Caco-2 (cell line): ENCODE data around the gene STEAP3. TPM values are rescaled to one million over a fixed set of nuclear protein-coding genes. Genes with fewer than 3 reads are reported as not detected.

Experiments
- BruUV-seq: library from RNA; stranded (reverse); fragments of 400-500 nt; replicated peaks from 2 replicates; lab custom pipeline; 2021; lab: Mats Ljungman, UMichigan
- CTCF ChIA-PET: fragments of 300-600 bp; sonication (Branson Sonifier 250); formaldehyde crosslinking; loops from one replicate; lab custom pipeline; 2022; ENCODE audit warnings: antibody characterized with exemption; lab: Charles Lee
- POLR2A ChIA-PET: fragments of 300-600 bp; sonication (Branson Sonifier 250); formaldehyde crosslinking; loops from one replicate; lab custom pipeline; 2022; ENCODE audit warnings: antibody characterized with exemption; lab: Charles Lee
- DNase-seq, 2 experiments: peaks; one replicate each; pipeline versions ENCODE4 v3.0.0 to v3.0.0-alpha.2; 2020 to 2022
- H3K27me3 ChIP-seq: replicated peaks from 2 replicates; pipeline ENCODE4 v1.6.0; 2011; ENCODE audit warnings: low read length; ENCODE audit not compliant: control insufficient read depth, insufficient read depth
- H3K36me3 ChIP-seq: 2 replicates; pipeline ENCODE4 v1.5.1; 2011; ENCODE audit warnings: low read length; ENCODE audit not compliant: control insufficient read depth, insufficient read depth
- H3K4me1 ChIP-seq: fragments of 250-450 bp; sonication (Bioruptor Pico); 2 replicates; pipeline ENCODE4 v1.5.1; 2020; ENCODE audit warnings: mild to moderate bottlenecking
- H3K4me3 ChIP-seq: 2 replicates; pipeline ENCODE4 v1.5.1; 2011; ENCODE audit warnings: low read depth, mild to moderate bottlenecking, control low read depth, low read length
- H3K9me3 ChIP-seq: fragments of 250-450 bp; sonication (Bioruptor Pico); 2 replicates; pipeline ENCODE4 v1.5.1; 2020; ENCODE audit warnings: mild to moderate bottlenecking, moderate library complexity
- H3K27ac Mint-ChIP-seq: one replicate; pipeline ENCODE4 v1.8.0; 2022; ENCODE audit warnings: mixed read lengths; ENCODE audit not compliant: unreplicated experiment
- H3K27me3 Mint-ChIP-seq: one replicate; pipeline ENCODE4 v1.8.0; 2022; ENCODE audit warnings: mixed read lengths; ENCODE audit not compliant: insufficient read depth, unreplicated experiment
- H3K36me3 Mint-ChIP-seq: one replicate; pipeline ENCODE4 v1.8.0; 2022; ENCODE audit warnings: mild to moderate bottlenecking, mixed read lengths; ENCODE audit not compliant: insufficient read depth, unreplicated experiment
- H3K4me1 Mint-ChIP-seq: one replicate; pipeline ENCODE4 v1.8.0; 2022; ENCODE audit warnings: low read depth, mixed read lengths; ENCODE audit not compliant: unreplicated experiment
- H3K4me3 Mint-ChIP-seq: one replicate; pipeline ENCODE4 v1.8.0; 2022; ENCODE audit warnings: mild to moderate bottlenecking, moderate library complexity, mixed read lengths; ENCODE audit not compliant: unreplicated experiment
- H3K9me3 Mint-ChIP-seq: one replicate; pipeline ENCODE4 v1.8.0; 2022; ENCODE audit warnings: mixed read lengths; ENCODE audit not compliant: unreplicated experiment
- CTCF ChIP-seq, 2 experiments: fragments of 200-600 bp in 1 of 2; IDR thresholded peaks; 1 replicate in 1 of 2; 2 replicates in 1 of 2; pipeline versions ENCODE4 v1.5.1 to v1.8.0; 2011 to 2022; ENCODE audit warnings: antibody characterized with exemption in 1 of 2, control low read depth in 1 of 2, inconsistent platforms in 1 of 2, low read depth in 1 of 2, low read length in 1 of 2, mild to moderate bottlenecking in 1 of 2, moderate library complexity in 1 of 2; ENCODE audit not compliant: insufficient read depth in 1 of 2, severe bottlenecking in 1 of 2, unreplicated experiment in 1 of 2
- intact Hi-C: fragments of 100-400 bp; cut with micrococcal nuclease; formaldehyde crosslinking; loops from one replicate; pipeline ENCODE4 v1.10.0; 2022; ENCODE audit not compliant: unreplicated experiment
- total RNA-seq: library from RNA; stranded (reverse); gene quantifications from 2 replicates; pipeline ENCODE4 v1.2.3, GENCODE V29; 2022

Gene STEAP3
- total RNA-seq, 1 experiment from 2014 or later, result 20.4 TPM

- Mint-ChIP-seq H3K4me1 (no peaks in the 10 kb centered on the region), H3K9me3 (no peaks in the 10 kb centered on the region), H3K4me3 (no peak overlapping the region), H3K36me3 (peaks cover 12% of the 10 kb centered on the region), H3K27ac (no peak overlapping the region), H3K27me3 (no peaks in the 10 kb centered on the region)
- no peaks in the 10 kb centered on the region for H3K4me1 ChIP-seq
- intact Hi-C loops, result no loop called here
- H3K4me3 ChIP-seq, result no peak overlapping the region
- no peak for TF ChIP-seq CTCF (IDR thresholded peaks at IDR 0.05; ENCODE audit: insufficient read depth in 1 of 2, low read depth in 1 of 2, low read length in 1 of 2, severe bottlenecking in 1 of 2, unreplicated experiment in 1 of 2)
- no peaks in the 10 kb centered on the region for H3K27me3 ChIP-seq
- POLR2A ChIA-PET, result no interaction called here
- CTCF ChIA-PET, result no interaction called here
- DNase-seq, result no peak
- 0 out of 2 replicates have a peak, but pooled peaks cover 1% of the 10 kb centered on the region for H3K36me3 ChIP-seq
- no peaks in the 10 kb centered on the region for H3K9me3 ChIP-seq
- no TSS peak for BruUV-seq
Measured at GRCh38 chr2:119248751-119249150, 25.1 kb downstream of the STEAP3 start.

GRCh38 chr2:119249311-119249710 is 25.7 kb downstream of the STEAP3 start:
- no peak for DNase-seq
- no peaks in the 10 kb centered on the region for H3K4me1 Mint-ChIP-seq
- POLR2A ChIA-PET, result no interaction called here
- no peaks in the 10 kb centered on the region for H3K27me3 Mint-ChIP-seq
- peaks cover 12% of the 10 kb centered on the region for H3K36me3 Mint-ChIP-seq
- Histone ChIP-seq H3K27me3 (no peaks in the 10 kb centered on the region), H3K9me3 (no peaks in the 10 kb centered on the region), H3K36me3 (0 out of 2 replicates have a peak, but pooled peaks cover 1% of the 10 kb centered on the region), H3K4me1 (no peaks in the 10 kb centered on the region), H3K4me3 (no peak overlapping the region)
- intact Hi-C loops, result no loop called here
- no peaks in the 10 kb centered on the region for H3K9me3 Mint-ChIP-seq
- CTCF ChIA-PET, result no interaction called here
- no peak for TF ChIP-seq CTCF (IDR thresholded peaks at IDR 0.05; ENCODE audit: insufficient read depth in 1 of 2, low read depth in 1 of 2, low read length in 1 of 2, severe bottlenecking in 1 of 2, unreplicated experiment in 1 of 2)
- no peak overlapping the region for H3K4me3 Mint-ChIP-seq
- no peak overlapping the region for H3K27ac Mint-ChIP-seq
- no TSS peak for BruUV-seq

DNA sequence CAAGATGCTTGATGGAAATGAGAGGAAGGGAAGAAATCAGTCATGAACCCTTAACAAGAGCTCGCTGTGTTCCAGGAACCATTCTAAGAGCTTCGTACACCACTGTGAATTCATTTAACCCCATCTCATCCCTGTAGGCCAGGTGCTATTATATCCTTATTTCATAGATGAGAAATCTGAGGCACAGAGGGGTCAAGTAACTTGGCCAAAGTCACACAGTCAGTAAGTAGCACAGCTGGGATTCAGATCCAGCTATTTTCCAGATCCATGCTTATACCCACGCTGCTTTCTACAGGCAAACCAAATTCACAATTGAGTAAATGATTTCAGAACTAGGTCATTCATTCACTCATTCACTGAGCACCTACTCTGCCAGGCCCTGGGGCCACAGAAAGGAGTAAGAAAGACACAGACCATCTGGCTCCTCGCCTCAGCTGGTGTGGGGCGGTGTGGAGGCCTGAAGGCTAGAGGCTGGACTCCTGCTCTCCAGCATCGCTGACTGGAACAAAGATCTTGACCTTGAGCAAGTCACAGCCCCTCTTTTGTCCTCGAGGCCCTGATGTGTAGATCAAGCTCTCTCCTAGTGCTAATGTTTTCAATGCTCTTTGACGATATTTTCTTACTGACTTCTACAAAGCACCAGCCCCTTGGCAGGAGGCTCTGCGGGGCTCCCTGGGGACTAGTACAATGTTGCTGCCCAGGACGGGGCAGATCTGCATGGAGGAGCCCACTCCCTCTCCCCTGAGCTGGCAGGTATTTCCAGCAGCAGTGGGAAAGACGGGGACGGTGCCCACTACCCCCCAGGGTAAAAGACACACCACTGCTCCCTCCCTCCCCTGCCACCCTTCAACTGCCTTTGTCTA is 26.5 kb downstream of the STEAP3 start:
- no peak overlapping the region for H3K4me3 ChIP-seq
- H3K9me3 Mint-ChIP-seq, result no peaks in the 10 kb centered on the region
- no TSS peak for BruUV-seq
- no peaks in the 10 kb centered on the region for H3K27me3 Mint-ChIP-seq
- 0 out of 2 replicates have a peak, but pooled peaks cover 1% of the 10 kb centered on the region for H3K36me3 ChIP-seq
- peaks cover 12% of the 10 kb centered on the region for H3K36me3 Mint-ChIP-seq
- H3K27me3 ChIP-seq, result no peaks in the 10 kb centered on the region
- 0 out of 2 replicates have a peak, but pooled peaks cover 2% of the 10 kb centered on the region for H3K4me1 ChIP-seq
- no peak overlapping the region for H3K4me3 Mint-ChIP-seq
- H3K9me3 ChIP-seq, result no peaks in the 10 kb centered on the region
- no peak overlapping the region for H3K27ac Mint-ChIP-seq
- CTCF ChIA-PET, result no interaction called here
- POLR2A ChIA-PET, result no interaction called here
- intact Hi-C loops, result no loop called here
- H3K4me1 Mint-ChIP-seq, result no peaks in the 10 kb centered on the region
- no peak for DNase-seq
- no peak for TF ChIP-seq CTCF (IDR thresholded peaks at IDR 0.05; ENCODE audit: insufficient read depth in 1 of 2, low read depth in 1 of 2, low read length in 1 of 2, severe bottlenecking in 1 of 2, unreplicated experiment in 1 of 2)
